BLaER1 (cell line): ENCODE measurements around the gene GCNT2.
"Not testable (repeated sequence)": the region's sequence is repeated elsewhere in the genome, so short reads cannot be mapped to it uniquely, and the experiment has no call there.

ENCODE experiments used
- H3K27ac ChIP-seq: shearing (Covaris generic); formaldehyde crosslinking; 2 replicates; pipeline ENCODE4 v1.8.1; 2022
- H3K27me3 ChIP-seq: shearing (Covaris generic); formaldehyde crosslinking; 2 replicates; pipeline ENCODE4 v1.8.1; 2022
- H3K36me3 ChIP-seq: shearing (Covaris generic); formaldehyde crosslinking; 2 replicates; pipeline ENCODE4 v1.8.1; 2022
- H3K4me1 ChIP-seq: shearing (Covaris generic); formaldehyde crosslinking; 2 replicates; pipeline ENCODE4 v1.8.1; 2022
- H3K4me2 ChIP-seq: shearing (Covaris generic); formaldehyde crosslinking; 2 replicates; pipeline ENCODE4 v1.8.1; 2022
- H3K4me3 ChIP-seq: shearing (Covaris generic); formaldehyde crosslinking; 2 replicates; pipeline ENCODE4 v1.8.1; 2022
- H3K9ac ChIP-seq: shearing (Covaris generic); formaldehyde crosslinking; 2 replicates; pipeline ENCODE4 v1.8.1; 2022
- H3K9me3 ChIP-seq: shearing (Covaris generic); formaldehyde crosslinking; 2 replicates; pipeline ENCODE4 v1.8.1; 2022
- H4K20me1 ChIP-seq: shearing (Covaris generic); formaldehyde crosslinking; 2 replicates; pipeline ENCODE4 v1.8.1; 2022
- Cebpa-rat ChIP-seq: shearing (Covaris generic); IDR thresholded peaks from 2 replicates; pipeline ENCODE4 v1.8.1; 2022

The GCNT2 gene

DNA sequence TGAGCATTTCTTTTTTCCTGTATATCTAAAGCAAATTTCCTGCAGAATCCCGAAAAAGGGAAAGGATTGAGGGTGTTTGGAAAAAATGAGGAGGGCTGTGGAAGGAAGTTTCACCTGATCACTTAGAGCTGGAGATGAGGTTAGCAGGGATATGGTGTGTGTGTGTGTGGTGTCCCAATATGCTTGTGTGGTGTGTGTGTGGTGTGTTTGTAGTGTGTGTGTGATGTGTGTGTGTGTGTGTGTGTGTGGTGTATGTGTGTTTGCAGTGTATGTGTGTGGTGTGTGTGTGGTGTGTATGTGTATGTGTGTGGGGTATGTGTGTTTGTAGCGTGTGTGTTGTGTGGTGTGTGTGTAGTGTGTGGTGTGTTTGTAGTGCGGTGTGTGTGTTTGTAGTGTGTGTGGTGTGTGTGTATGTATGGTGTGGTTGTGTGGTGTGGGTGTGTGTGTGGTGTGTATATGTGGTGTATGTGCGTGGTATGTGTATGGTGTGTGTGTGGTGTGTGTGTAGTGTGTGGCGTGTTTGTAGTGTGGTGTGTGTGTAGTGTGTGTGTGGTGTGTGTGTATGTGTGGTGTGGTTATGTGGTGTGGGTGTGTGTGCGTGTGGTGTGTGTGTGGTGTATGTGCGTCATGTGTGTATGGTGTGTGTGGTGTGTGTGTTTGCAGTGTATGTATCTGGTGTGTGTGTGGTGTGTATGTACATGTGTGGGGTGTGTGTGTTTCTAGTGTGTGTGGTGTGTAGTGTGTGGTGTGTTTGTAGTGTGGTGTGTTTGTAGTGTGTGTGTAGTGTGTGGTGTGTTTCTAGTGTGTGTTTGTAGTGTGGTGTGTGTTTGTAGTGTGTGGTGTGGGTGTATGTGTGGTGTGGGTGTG is 67.6 kb downstream of the GCNT2 start:
- Histone ChIP-seq H3K27ac (no peak overlapping the region), H3K4me1 (no peaks in the 10 kb centered on the region), H3K9ac (no peak overlapping the region), H3K27me3 (no peaks in the 10 kb centered on the region), H3K9me3 (no peaks in the 10 kb centered on the region), H3K4me2 (no peak overlapping the region), H4K20me1 (no peaks in the 10 kb centered on the region), H3K36me3 (no peaks in the 10 kb centered on the region), H3K4me3 (no peak overlapping the region)
- TF ChIP-seq Cebpa-rat: no peak

DNA sequence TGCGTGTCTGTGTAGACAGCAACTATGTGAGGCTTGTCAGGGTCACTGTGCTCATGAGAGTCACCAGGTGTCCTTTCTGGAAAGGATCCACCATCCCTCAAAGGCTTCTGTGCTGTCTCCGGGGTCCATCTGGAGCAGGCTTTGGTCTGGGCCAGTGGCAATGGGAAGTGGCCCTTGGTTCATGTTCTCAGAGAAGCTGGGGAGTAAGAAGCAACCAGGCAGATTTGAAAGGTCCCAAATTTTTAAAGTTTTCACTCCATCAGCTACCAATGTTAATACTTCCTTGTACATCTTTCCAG is 68.2 kb downstream of the GCNT2 start:
- no peak overlapping the region for H3K4me2 ChIP-seq
- no peaks in the 10 kb centered on the region for H3K36me3 ChIP-seq
- TF ChIP-seq Cebpa-rat: no peak

DNA sequence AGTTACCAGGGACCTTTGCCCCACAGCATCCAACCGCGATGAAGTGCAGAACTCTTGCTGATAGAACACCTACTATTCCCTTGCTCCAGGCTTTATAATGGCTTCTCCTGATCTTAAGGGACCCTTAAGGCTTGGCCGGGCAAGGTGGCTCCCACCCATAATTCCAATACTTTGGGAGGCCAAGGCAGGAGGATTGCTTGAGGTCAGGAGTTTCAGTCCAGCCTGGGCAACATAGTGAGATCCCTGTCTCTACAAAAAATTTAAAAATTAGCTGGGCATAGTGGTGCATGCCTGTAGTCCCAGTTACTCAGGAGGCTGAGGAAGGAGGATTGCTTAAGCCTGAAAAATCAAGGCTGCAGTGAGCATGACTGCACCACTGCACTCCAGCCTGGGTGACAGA is 68.8 kb downstream of the GCNT2 start:
- H3K4me2 ChIP-seq: no peak overlapping the region
- no peak overlapping the region for H3K27ac ChIP-seq
- no peaks in the 10 kb centered on the region for H3K27me3 ChIP-seq
- H3K4me1 ChIP-seq: no peaks in the 10 kb centered on the region
- no peaks in the 10 kb centered on the region for H3K9me3 ChIP-seq
- TF ChIP-seq Cebpa-rat: no peak
- no peaks in the 10 kb centered on the region for H3K36me3 ChIP-seq
- H3K4me3 ChIP-seq: no peak overlapping the region
- no peaks in the 10 kb centered on the region for H4K20me1 ChIP-seq
- no peak overlapping the region for H3K9ac ChIP-seq

More for the DNA sequence above, 68.2 kb downstream of the GCNT2 start:
- H3K9me3 ChIP-seq: no peaks in the 10 kb centered on the region
- H3K9ac ChIP-seq: no peak overlapping the region
- H3K27me3 ChIP-seq: no peaks in the 10 kb centered on the region
- H3K4me1 ChIP-seq: no peaks in the 10 kb centered on the region
- no peak overlapping the region for H3K4me3 ChIP-seq
- H4K20me1 ChIP-seq: no peaks in the 10 kb centered on the region
- H3K27ac ChIP-seq: no peak overlapping the region

DNA sequence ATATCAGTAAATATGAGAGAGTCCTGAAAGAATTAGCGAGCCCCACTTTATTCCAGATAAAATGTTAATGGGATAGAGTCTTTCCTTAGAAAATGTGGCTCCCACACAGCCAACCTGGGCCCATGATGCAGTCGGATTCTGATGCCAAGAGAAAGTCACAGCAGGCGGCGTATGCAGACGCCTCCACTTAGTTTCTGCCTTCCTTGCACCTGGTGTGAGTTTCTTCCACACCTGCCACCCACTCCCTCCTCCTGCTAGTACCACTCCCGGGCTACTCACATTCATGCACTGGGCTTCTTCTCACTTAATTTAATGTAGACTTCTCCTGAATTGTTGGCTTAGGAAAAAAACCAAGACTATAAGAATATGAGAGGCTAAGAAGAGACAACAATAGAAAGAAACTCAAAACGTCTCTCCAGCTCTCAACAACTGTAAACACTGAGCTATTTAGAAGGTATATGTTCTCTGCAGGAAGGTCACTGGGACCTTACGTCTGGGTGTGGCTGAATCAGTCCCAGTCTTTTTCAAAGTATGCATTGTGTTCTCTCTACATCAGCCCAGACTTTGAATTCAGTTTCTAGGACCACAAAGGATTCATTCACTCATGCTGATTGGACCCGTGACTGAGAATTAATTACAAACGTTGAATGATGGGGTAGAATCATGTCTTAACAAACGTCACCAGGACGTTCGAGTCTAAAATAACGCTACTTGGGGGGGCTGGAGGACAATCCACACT is 70.4 kb downstream of the GCNT2 start:
- H3K36me3 ChIP-seq: no peaks in the 10 kb centered on the region
- no peaks in the 10 kb centered on the region for H3K4me1 ChIP-seq
- no peak overlapping the region for H3K27ac ChIP-seq
- no peak for TF ChIP-seq Cebpa-rat
- H4K20me1 ChIP-seq: no peaks in the 10 kb centered on the region
- no peaks in the 10 kb centered on the region for H3K9me3 ChIP-seq
- no peak overlapping the region for H3K9ac ChIP-seq
- H3K27me3 ChIP-seq: no peaks in the 10 kb centered on the region
- H3K4me2 ChIP-seq: no peak overlapping the region
- H3K4me3 ChIP-seq: no peak overlapping the region

DNA sequence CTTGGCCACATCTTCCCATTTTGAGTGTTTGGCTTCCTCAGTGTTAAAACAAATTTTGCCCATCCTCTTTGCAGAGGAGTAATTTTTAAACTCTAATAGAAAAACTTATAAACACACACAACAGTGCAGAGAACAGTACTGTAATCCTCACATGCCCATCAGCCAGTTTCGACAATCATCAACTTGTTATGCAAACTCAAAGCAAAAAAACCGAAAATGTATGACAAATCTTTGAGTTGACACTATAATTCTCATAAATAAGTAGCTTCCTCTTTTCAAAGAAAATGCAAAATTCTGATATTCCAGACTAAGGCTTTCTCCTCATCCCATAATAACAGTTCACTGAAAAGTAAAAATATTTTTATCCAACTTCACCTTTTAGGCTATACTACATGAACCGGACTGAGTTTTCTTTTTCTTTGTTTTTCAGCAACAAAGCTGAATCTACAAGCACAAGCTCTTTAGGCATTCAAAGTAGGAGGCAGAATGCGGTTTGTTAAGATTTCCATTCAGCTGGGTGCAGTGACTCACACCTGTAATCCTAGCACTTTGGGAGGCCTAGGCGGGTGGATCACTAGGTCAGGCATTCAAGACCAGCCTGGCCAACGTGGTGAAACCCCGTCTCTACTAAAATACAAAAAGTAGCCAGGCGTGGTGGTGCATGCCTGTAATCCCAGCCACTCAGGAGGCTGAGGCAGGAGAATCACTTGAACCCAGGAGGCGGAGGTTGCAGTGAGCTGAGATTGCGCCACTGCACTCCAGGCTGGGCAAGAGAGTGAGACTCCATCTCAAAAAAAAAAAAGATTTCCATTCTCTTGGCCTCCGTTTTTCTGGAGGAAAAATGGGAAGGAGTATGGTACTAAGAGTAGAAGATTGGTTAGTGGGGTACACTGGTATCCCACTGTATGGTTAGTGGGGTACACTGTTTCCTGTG is 74.8 kb downstream of the GCNT2 start:
- TF ChIP-seq Cebpa-rat: no peak
- no peaks in the 10 kb centered on the region for H3K4me1 ChIP-seq
- H4K20me1 ChIP-seq: no peaks in the 10 kb centered on the region
- H3K9me3 ChIP-seq: no peaks in the 10 kb centered on the region
- no peak overlapping the region for H3K4me3 ChIP-seq
- H3K9ac ChIP-seq: no peak overlapping the region
- no peaks in the 10 kb centered on the region for H3K27me3 ChIP-seq
- H3K4me2 ChIP-seq: no peak overlapping the region
- H3K36me3 ChIP-seq: no peaks in the 10 kb centered on the region
- H3K27ac ChIP-seq: no peak overlapping the region

DNA sequence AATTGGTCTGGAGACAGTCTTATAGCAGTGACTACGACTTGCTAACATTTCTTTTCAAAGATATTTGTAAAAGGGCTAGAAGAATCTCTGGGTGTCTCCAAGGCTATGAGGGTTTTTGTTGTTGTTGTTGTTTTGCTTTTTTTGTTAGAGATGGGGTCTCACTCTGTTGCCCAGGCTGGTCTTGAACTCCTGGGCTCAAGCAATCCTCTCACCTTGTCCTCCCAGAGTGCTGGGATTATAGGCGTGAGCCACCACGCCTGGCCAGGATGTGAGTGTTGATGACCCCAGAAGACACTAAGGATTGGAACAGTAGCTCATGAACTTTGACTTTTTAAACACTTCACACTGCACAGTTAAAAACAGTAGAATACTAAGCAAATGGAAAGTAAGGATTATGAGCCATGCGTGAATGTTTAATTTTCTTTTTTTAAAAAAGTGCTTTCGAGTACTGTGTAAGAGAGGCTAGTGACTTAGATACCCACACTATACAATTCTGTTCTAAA is 76.4 kb downstream of the GCNT2 start:
- no peak overlapping the region for H3K4me2 ChIP-seq
- H3K4me1 ChIP-seq: no peaks in the 10 kb centered on the region
- H4K20me1 ChIP-seq: no peaks in the 10 kb centered on the region

DNA sequence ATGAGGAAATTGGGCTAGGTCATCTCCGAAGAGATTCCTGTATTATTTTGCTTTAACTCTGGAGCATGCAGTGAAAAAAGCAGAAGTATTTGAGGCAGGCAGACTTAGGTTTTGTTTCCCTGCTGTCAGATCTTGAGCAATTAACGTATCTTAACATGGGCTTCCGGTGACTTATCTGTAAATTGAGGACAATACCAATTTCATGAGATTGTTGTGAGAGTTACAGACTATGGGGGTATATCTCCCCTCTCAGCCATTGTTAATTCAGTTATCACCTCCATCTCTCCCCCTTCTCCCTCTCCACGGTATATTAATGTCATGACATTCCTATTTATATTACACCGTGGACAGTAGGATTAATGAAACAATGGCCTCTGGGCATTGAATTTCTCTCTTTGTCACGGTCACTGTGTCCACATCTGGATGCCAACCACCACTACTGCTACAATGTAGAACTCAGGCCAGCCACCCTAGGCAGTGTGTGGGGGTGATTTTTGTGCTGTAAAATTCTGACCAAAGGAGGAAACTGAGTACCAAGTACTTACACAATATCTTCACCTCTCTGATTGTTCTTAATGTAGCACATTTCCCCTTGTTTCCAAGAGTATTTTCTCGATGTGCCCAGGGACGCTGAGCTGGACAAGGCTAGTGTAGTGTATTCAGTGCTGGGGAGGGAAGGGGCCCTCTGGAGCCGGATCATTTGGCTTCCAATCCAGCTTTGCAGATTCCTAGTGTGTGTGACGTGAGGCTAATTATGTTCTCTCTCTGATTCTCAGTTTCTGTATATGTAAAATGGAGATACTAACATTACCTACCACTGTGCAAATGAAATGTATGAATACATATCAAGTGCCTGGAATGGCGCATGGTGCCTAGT is 77.2 kb downstream of the GCNT2 start:
- H3K9me3 ChIP-seq: no peaks in the 10 kb centered on the region
- no peaks in the 10 kb centered on the region for H3K36me3 ChIP-seq
- no peaks in the 10 kb centered on the region for H3K4me1 ChIP-seq
- no peaks in the 10 kb centered on the region for H4K20me1 ChIP-seq
- no peaks in the 10 kb centered on the region for H3K27me3 ChIP-seq
- H3K9ac ChIP-seq: no peak overlapping the region
- no peak overlapping the region for H3K4me2 ChIP-seq
- no peak overlapping the region for H3K27ac ChIP-seq
- no peak overlapping the region for H3K4me3 ChIP-seq
- TF ChIP-seq Cebpa-rat: no peak

More for the DNA sequence above, 76.4 kb downstream of the GCNT2 start:
- Histone ChIP-seq H3K27ac (no peak overlapping the region), H3K27me3 (no peaks in the 10 kb centered on the region), H3K9me3 (no peaks in the 10 kb centered on the region), H3K9ac (no peak overlapping the region), H3K36me3 (no peaks in the 10 kb centered on the region), H3K4me3 (no peak overlapping the region)
- TF ChIP-seq Cebpa-rat: no peak

DNA sequence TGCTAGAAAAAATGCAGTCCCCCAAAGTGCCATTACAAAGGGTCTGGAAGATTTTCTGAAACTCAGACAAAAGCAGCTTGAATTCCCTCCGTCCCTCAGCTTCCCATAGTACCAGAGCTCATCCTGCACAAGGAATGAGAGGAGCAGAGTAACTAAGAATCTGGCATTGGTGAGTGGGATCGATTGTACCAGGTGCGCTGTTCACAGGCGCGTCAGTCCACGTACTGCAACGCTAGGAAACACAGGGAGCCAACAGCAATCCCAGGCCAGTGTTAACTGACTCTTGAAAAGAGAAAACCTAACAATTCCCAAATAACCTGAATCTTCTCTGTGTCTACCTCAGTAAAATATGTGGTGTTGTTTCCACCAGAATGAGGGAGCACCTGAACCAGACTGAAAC is 77.9 kb downstream of the GCNT2 start:
- Histone ChIP-seq H3K27me3 (no peaks in the 10 kb centered on the region), H3K9ac (no peak overlapping the region), H3K4me2 (no peak overlapping the region), H3K4me3 (no peak overlapping the region), H3K4me1 (no peaks in the 10 kb centered on the region), H3K9me3 (no peaks in the 10 kb centered on the region), H3K27ac (no peak overlapping the region), H3K36me3 (no peaks in the 10 kb centered on the region), H4K20me1 (no peaks in the 10 kb centered on the region)
- TF ChIP-seq Cebpa-rat: no peak

DNA sequence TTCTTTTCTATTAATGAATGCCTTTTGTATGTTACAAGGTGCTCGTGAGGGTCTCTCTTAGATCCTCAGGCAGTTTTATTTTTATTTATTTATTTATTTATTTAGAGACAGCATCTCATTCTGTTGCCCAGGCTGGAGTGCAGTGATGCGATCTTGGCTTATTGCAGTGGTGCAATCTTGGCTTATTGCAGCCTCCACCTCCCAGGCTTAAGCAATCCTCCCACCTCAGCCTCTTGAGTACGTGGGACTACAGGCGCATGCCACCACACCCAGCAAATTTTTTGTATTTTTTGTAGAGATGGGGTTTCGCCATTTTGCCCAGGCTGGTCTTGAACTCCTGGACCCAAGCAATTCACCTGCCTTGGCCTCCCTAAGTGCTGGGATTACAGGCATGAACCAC is 79.5 kb downstream of the GCNT2 start:
- H3K27me3 ChIP-seq, H3K4me3 ChIP-seq, H3K4me1 ChIP-seq, H3K4me2 ChIP-seq, H4K20me1 ChIP-seq, H3K36me3 ChIP-seq, H3K27ac ChIP-seq, H3K9me3 ChIP-seq, H3K9ac ChIP-seq: not testable (repeated sequence)
